GM18951 (cell line): Measurements from ENCODE around the gene TUBA1C.

ENCODE experiments used
- POLR2A ChIP-seq: IDR thresholded peaks from 4 replicates; pipeline ENCODE4 v1.6.1; 2011; ENCODE audit warnings: mild to moderate bottlenecking; ENCODE audit not compliant: insufficient read length, insufficient read depth; ENCODE audit errors: extremely low read depth
- in situ Hi-C: fragments of 300-500 bp; cut with MboI; formaldehyde crosslinking; loops from one replicate; pipeline ENCODE4 v1.12.0; 2022; ENCODE audit warnings: low sequenced_read_pairs, mixed read lengths, inconsistent platforms; ENCODE audit not compliant: unreplicated experiment

TUBA1C gene

DNA sequence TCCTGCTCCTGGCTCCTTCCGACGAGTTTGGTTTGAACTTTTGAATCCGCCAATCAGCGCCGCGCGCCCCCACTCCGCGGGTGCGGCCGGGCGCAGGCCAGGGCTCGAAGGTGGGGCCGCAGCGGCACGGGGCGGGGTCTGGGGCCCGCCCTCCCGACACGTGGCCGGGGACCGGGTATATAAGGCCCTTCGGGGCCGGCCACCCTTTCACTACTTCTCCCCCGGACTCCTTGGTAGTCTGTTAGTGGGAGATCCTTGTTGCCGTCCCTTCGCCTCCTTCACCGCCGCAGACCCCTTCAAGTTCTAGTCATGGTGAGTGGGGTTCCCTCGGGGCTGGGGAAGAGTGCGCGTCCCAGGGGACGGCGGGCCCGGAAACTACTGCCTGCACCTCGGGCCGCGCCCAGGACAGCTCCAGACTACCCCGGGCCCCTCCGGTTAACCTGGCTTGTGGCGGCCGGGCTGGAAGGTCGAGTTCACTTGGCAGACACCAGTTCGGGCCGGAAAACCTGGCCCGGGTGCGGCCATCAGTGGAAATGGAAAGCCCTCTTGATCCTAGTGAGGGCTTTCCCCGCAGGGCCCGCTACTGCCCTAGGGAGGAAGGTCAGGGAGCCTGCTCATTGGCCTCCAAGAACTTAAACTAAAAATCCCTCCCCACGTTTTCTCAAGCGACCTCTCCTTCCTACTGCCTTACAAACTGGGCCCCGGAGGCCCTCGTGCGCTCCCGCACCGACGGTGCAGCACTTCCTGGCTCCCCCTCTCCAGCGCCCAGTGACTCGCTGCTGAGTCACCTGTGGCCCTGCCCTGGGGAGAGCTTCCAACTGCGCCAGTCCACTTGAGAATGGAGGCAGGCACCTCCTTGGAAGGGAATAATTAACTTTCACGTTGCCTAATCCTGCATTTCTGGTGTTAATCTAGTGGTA lies at the start of gene TUBA1C:
TSS of gene TUBA1C (plus strand) at position 210 of the 920 bp plus-strand sequence. CDS start at position 310, 100 bp downstream.
- in situ Hi-C loops = no loop called here
- TF ChIP-seq POLR2A = peak; percentile 99

DNA sequence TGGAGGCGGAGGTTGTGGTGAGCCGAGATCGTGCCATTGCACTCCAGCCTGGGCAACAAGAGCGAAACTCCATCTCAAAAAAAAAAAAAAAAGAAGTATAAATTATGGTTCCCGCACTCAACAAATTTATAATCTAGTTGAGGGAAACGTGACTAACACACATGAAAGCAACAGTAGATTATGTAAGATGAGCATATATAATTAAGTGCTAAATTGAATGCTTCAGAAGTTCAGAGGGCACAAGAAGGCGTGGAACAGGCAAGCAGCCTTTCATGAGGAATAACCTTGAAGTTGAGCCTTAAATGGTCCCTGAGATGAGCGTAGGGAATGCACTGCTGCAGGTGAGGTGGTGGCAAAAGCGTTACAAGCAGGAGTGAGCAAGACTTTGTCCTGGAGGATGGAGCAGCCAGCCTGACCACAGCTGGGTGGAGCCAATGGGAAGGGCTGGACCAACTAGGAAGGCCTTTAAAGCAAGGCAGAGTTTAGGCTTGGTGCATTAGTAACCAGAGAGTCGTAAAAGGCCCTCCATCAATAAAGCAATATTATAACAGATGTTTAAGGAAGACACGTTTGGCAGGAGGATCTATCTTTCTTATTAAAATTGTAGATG lies 45.4 kb upstream of the TUBA1C start:
- TF ChIP-seq POLR2A = no peak
- in situ Hi-C loops = no loop called here

- no peak for TF ChIP-seq POLR2A
- in situ Hi-C loops = no loop called here
Measured at GRCh38 chr12:49220972-49221371, 43.9 kb upstream of the TUBA1C start.

DNA sequence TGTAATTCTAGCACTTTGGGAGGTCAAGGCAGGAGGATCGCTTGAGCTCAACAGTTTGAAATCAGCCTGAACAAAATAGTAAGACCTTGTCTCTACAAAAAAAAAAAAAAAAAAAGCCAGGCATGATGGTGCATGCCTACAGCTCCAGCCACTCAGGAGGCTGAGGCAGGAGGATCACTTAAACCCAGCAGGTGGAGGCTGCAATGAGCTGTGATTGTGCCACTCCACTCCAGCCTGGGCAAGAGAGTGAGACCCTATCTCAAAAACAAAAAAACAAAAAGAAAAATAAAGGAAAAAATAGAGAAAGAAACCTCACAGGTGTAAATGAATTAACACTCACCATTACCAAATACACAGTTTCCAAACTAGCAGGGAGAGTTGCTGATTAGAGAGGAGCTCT lies 41.8 kb upstream of the TUBA1C start:
- in situ Hi-C loops = no loop called here
- TF ChIP-seq POLR2A = no peak

GRCh38 chr12:49223590-49224369 lies 41.1 kb upstream of the TUBA1C start:
- in situ Hi-C loops = no loop called here
- TF ChIP-seq POLR2A = no peak

DNA sequence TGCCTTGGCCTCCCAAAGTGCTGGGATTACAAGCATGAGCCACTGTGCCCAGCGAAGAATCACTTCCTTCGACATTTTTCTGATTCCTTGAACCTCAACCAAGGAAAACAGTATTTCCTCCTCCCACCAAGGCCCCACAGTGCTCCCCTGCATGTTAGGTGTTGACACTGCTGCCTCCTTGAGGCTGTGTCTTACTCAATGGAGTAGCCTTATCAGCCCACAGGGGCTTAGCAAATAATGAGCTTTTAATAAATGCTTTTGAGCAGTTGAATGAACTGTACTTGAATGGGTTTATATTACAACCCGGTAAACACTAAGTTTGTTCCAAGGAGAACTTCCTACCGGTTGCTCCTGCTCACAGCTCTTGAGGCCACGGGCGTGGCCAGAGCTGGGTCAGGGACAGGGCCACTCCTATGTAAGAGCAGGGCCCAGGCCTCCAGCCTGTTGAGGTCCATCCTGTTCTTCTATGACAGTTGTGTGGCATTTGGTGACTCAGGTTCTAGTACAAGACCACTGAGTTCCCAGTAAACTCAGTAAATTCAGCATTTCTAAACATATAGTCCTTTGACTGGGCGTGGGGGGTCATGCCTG lies 39.2 kb upstream of the TUBA1C start:
- in situ Hi-C loops = no loop called here
- no peak for TF ChIP-seq POLR2A

DNA sequence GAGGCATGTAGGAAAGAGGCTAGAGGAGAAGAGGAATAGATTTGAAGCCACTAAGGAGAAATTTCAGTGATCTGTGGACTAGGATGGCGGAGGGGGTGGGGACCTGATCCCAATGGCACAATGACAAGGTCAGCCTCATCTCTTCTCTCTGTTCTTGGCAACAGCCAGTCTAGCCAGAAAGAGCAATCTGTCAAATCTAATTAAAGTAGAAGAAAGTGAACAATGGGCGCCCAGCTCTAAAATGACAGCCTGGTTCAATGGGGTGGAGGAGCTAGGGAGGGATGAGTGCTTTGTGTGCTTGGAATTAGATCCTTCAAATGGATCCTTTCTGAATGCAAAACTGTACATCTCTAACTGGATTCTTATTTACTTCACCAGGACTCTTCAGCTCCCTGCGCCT lies 37.2 kb upstream of the TUBA1C start:
- in situ Hi-C loops = no loop called here

DNA sequence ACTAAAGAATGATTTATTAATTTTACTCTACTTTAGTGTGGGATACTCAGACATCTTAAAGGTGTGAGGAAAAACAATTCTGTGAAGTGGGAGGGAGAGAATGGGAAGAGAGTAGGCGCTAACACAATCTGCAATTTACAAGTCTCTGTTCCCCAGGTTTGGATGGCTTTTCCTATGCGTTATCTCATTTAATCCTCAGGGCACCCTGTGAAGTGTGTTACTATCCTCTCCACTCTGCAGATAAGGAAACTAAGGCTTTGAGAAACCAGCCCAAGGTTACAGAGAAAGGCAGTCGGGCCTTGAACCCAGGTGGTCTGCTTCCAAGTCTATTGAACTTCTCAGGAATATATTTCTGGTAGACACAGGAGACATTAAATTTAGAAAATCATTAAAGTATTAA lies 36.2 kb upstream of the TUBA1C start:
- in situ Hi-C loops = no loop called here
- no peak for TF ChIP-seq POLR2A

More for the DNA sequence above, 37.2 kb upstream of the TUBA1C start:
- no peak for TF ChIP-seq POLR2A

GRCh38 chr12:49230176-49230804 lies 34.6 kb upstream of the TUBA1C start:
- TF ChIP-seq POLR2A = no peak
- in situ Hi-C loops = loop anchor here (10.0 kb wide), 1 partner anchor 145 kb away; no protein-coding TSS in a partner anchor

GRCh38 chr12:49230805-49231194 lies 34.1 kb upstream of the TUBA1C start:
- in situ Hi-C loops = loop anchor here (10.0 kb wide), 1 partner anchor 146 kb away; no protein-coding TSS in a partner anchor
- no peak for TF ChIP-seq POLR2A

GRCh38 chr12:49231878-49232655 lies 32.8 kb upstream of the TUBA1C start:
- in situ Hi-C loops = loop anchor here (10.0 kb wide), 1 partner anchor 147 kb away; no protein-coding TSS in a partner anchor
- no peak for TF ChIP-seq POLR2A

DNA sequence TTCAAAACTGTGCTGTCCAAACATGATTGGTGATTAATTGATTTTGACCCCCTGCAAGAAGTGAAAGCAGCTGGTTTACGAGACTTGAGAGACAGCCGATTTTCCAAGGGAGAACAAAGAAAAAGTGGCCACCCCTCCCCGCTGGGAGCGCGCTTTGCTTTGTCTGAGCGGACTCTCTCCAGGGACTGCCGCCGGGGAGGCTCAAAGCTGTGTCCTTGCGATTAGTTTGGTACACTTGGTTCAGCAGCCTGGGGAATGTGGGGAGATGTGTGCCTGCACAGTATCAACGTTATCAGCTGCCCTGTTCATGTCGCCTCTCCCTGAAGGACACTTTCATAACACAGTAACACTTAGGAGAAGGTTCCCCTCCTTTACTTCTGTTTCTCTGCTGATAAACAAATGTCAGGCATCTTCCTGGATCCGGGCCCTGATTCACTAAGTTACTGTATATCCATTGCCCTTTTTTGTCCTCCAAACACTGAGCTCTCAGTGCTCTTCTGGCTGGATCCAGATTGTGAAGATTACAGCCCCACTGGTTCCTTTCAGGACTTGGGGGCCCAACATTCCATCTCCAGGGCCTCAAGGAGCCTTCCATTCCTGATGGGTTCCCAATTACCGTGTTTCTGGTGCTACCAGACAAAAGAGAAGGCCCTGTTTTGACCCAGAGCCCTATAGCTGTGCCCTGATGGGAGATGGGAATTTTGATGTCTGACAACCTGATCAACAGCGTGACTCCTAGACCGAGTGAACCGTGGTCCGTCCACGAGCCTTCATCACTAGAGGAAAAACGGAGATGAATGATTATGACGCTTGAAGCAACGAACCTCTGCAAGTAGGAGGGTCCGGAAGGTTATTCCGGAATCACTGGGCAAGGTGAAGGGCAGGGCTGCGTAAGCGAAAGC lies 31.7 kb upstream of the TUBA1C start:
- no peak for TF ChIP-seq POLR2A
- in situ Hi-C loops = loop anchor here (10.0 kb wide), 1 partner anchor 148 kb away; no protein-coding TSS in a partner anchor
